Measurements from ENCODE around the gene MGAT2.
"Not testable (repeated sequence)": the region's sequence is repeated elsewhere in the genome, so short reads cannot be mapped to it uniquely, and the experiment has no call there.

Gene MGAT2

DNA sequence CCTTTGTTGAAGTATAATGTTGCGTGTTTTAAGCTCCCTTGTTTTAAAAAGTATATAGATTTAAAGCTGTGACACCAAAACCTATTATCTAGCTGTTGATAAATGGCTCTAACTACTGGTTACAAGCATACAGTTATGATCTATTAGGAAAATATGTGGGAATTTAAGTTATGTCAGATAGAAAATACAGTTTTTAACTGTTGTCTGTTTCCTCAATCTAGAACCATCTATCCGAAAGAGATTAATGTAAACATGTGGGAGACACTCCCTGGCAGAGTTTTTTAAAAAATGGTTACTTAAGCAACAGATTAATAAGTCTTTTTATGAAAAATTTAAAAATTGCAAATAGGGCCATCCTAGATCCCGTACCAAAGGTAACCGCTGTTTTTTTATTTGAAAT is 8.3 kb upstream of the MGAT2 start:
- no peak for DNase-seq

DNA sequence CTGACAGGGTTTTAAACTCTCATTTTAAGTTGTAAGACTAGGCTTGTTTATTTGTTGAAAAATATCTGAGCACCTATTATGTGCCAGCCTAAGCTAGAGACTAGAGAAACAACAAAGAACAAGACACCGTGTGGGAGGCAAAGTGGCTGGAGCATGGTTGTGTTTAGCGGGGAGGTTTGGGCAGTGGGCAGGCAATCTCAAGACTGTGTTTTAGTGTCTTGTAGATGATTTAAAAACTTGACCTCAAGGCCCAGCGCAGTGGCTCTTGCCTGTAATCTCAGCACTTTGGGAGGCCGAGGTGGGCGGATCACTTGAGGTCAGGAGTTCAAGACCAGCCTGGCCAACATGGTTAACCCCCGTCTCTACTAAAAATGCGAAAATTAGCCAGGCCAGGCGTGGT is 7.9 kb upstream of the MGAT2 start:
- no peak for DNase-seq

DNA sequence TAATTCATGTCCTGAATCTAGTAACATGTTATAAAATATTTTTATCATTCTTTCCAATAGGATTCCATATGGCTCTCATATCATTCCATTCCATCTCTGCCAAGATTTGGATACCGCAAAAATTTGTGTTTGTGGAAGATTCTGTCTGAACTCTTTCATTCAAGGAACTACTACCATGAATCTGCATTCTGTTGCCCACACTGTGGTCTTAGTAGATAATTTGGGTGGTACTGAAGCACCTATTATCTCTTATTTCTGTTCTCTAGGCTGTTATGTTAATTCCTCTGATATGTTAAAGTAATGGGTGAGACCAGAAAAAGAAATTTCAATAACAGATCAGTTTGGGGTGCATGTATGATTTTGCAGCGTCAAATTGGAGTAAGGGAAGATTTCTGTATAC is 6.4 kb upstream of the MGAT2 start:
- no peak for DNase-seq

DNA sequence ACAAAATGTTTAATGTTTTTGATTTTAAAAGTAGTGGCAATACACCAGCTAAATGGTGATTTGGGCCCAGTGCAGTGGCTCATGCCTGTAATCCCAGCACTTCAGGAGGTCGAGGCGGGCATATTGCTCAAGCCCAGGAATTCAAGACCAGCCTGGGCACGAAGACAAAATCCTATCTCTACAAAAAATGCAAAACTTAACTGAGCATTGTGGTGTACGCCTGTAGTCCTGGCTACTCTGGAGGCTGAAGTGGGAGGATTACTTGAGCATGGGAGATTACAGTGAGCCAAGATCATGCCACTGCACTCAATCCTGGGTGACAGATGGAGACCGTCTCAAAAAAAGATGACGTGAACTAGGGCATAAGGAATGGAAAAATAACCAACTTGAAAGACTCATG is 4.8 kb upstream of the MGAT2 start:
- DNase-seq = no peak

DNA sequence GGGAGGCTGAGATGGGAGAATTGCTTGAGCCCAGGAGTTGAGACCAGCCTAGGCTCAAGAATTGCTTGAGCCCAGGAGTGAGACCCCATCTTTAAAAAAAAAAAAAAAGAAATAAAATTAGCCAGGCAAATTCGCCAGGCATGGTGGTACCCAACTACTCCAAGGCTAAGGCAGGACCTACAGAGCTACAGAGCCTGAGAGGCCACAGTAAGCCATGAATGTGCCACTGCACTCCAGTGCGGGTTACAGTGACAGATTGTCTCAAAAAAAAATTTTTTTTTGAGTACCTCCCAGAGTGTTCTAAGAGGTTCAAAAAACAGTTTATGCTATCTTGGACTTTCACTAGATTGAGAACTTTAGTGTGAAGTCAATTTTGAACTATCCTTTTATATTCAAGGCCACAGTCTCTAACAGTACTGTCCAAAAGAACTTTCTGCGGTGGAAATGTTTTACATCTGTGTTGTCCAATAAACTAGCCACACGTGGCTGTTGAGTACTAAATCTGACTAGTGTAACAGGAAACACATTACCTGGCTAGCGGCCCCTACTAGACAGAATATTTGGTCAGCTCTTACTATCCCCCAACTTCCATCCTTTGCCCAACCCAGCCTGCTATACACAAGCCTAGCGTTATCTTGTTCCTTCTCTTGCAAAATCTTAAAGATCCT is 2.6 kb upstream of the MGAT2 start:
- no peak for DNase-seq

DNA sequence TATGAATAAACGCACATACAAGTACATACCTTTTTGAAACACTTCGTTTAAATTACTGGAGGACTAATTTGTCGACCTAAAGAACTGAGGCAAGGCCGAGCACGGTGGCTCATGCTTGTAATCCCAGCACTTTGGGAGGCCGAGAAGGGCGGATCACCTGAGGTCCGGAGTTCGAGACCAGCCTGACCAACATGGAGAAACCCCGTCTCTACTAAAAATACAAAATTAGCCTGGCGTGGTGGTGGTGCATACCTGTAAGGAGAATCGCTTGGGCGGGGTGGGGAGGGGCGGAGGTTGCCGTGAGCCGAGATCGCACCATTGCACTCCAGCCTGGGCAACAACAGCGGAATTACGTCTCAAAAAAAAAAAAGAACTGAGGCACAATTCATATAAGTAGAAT is 1.3 kb upstream of the MGAT2 start:
- DNase-seq = not testable (repeated sequence)

DNA sequence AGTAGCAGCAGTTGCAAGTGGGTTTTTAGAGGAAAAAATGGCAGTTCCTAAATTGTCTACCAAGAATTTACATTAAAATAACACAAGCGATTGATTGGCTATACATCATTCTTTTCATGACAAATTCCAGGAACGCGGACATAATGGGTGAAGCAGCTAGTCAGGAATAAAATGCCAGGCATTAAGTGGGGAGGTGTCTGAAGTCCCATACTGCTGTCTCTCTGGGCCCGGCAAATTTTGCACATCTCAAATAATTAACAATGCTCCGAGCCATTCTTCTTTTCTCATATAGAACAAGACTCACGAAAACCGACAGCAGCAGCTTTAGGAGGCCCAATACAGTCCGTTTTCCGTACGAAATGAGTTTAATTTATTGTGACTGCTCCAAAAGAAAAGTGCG is 869 bp upstream of the MGAT2 start:
- no peak for DNase-seq

GRCh38 chr14:49621114-49621881 is 699 bp downstream of the MGAT2 start:
- DNase-seq = peak in 35 of 56 donors; percentile 11 to 73 (median 50)

DNA sequence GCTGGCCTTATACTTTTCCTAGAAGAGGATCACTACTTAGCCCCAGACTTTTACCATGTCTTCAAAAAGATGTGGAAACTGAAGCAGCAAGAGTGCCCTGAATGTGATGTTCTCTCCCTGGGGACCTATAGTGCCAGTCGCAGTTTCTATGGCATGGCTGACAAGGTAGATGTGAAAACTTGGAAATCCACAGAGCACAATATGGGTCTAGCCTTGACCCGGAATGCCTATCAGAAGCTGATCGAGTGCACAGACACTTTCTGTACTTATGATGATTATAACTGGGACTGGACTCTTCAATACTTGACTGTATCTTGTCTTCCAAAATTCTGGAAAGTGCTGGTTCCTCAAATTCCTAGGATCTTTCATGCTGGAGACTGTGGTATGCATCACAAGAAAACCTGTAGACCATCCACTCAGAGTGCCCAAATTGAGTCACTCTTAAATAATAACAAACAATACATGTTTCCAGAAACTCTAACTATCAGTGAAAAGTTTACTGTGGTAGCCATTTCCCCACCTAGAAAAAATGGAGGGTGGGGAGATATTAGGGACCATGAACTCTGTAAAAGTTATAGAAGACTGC is 1.5 kb downstream of the MGAT2 start:
- no peak for DNase-seq

GRCh38 chr14:49623387-49623786 is 2.8 kb downstream of the MGAT2 start:
- no peak for DNase-seq

- DNase-seq = no peak
Observed at GRCh38 chr14:49623941-49624839, 3.6 kb downstream of the MGAT2 start.

GRCh38 chr14:49633640-49634546 is 13.3 kb downstream of the MGAT2 start:
- DNase-seq = peak; percentile 44 to 96 (median 89)

- DNase-seq = peak in 42 of 56 donors; percentile 7 to 75 (median 53)
Observed at GRCh38 chr14:49634547-49635334, 14.1 kb downstream of the MGAT2 start, which contains the start of gene DNAAF2. Gene DNAAF2 (minus strand): TSS chr14:49635244. CDS start chr14:49635149, 95 bp downstream.

GRCh38 chr14:49636866-49637265 is 16.3 kb downstream of the MGAT2 start:
- DNase-seq = no peak

DNA sequence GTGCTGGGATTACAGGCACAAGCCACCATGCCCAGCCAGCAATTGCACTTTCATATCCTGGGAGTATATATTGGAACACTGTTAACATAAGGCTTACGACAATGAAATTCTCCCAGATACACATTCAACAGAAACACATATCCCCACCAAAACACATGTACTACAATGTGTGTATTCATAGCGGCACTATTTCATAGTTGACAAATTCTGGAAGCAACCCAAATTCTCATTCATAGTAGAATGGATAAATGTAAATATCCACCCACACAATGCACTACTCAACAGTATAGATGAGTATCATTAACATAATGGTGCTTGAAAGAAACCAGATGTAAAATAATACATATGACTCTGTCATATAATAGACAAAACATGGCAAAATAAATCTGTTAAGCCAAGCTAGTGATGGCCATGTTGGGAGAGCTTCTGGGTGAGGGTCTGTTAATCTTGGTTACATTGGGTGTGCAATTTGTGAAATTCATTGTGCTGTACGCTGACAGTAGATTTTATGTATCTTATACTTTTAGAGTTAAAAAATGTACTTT is 17.0 kb downstream of the MGAT2 start:
- no peak for DNase-seq

GRCh38 chr14:49640540-49641417 is 20.2 kb downstream of the MGAT2 start:
- no peak for DNase-seq

DNA sequence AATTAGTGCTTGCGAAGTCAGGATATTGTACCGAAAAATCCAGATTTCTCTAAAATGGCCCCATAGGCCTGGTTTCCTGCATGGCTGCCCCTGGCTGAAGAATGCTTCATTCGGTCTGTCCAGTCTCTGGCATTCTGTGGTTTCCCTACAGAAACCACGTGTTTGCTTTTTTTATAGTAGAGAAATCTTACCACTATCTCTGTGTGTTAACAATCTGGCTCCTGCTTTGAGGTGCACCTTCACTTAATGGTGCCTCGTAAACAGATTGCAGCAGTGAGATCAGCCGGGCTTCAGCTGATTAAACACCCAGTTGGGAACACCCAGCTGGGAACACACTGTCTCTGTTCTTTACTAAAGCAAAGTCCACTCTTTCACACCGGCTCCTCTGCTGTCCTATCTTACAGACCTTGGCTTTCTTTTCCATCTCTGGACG is 21.1 kb downstream of the MGAT2 start:
- DNase-seq = peak in 1 of 56 donors; percentile 7

DNA sequence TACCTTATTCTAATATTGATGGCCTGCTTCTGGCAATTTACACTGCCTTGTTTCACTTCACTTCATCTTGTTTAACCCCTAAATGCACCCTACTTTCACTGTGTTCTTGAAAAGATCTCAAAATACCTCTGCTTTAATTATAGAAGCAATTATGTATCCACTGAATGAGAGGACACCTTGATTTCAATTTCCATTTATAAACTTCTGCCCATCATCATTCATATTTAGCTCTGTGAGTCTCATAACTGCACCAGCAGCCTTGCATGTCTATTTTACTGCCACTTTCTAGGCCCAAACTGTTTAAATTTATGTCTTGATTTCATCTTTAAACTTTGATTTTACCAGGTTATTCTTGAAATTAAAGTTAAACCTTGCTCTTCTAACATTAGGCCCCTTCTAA is 21.6 kb downstream of the MGAT2 start:
- no peak for DNase-seq

Measured in amygdala (tissue), 56 donors.